Activated naive CD8-positive, alpha-beta T cell treated with anti-CD3 and anti-CD28 coated beads, Interleukin-2, amount 10 ng/mL, durations not matched to agents 7 days and 5 days (primary cell): ENCODE results near the gene HOXC6. TPM values are rescaled to one million over a fixed set of nuclear protein-coding genes. Genes with fewer than 3 reads are reported as not detected.

ENCODE experiments used
- ATAC-seq: fragments of 150-1000 bp; cut with Tn5 transposase; one replicate; pipeline ENCODE4 v1.10.0; 2021; ENCODE audit warnings: low read depth, moderate library complexity
- POLR2A ChIA-PET: fragments of 350-600 bp; sonication (Branson Sonifier 250); formaldehyde crosslinking; loops from one replicate; lab custom pipeline; 2021; ENCODE audit warnings: antibody characterized with exemption; lab: Charles Lee
- DNase-seq: peaks from one replicate; pipeline ENCODE4 v3.0.0; 2021
- H3K27ac Mint-ChIP-seq: one replicate; pipeline ENCODE4 v1.8.0; 2022; ENCODE audit warnings: mild to moderate bottlenecking, mixed read lengths
- H3K27me3 Mint-ChIP-seq: one replicate; pipeline ENCODE4 v1.8.0; 2022; ENCODE audit warnings: mild to moderate bottlenecking, moderate library complexity, mixed read lengths
- H3K36me3 Mint-ChIP-seq: one replicate; pipeline ENCODE4 v1.8.0; 2021; ENCODE audit warnings: mild to moderate bottlenecking, mixed read lengths
- H3K4me1 Mint-ChIP-seq: one replicate; pipeline ENCODE4 v1.8.0; 2021; ENCODE audit warnings: mixed read lengths
- H3K4me3 Mint-ChIP-seq: one replicate; pipeline ENCODE4 v1.8.0; 2022; ENCODE audit warnings: mild to moderate bottlenecking, moderate library complexity, mixed read lengths
- H3K9me3 Mint-ChIP-seq: one replicate; pipeline ENCODE4 v1.8.0; 2021; ENCODE audit warnings: mixed read lengths
- total RNA-seq, 2 experiments: library from RNA; stranded (reverse); gene quantifications; one replicate each; pipeline ENCODE4 v1.2.3, GENCODE V29; 2021

HOXC6 gene
- total RNA-seq, 2 experiments from 2014 or later = not detected

DNA sequence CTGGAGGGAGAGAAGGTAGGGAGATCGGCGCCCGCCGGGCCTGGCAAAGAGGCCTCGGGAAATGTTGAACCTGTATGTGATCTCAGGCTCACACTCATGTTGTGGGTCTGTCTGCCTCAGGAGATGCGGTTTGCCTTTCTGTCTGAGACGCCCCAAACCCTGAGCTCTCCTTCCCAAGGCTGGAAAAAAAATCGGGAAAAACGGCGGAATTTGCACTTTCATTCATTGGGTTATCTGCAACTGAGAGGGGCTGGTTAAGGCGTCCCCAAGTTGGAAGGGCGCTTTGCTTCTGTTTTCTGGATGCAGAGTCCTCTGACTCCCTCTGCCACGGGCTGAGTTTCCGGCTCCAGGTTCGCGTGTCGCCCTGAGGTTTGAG, 33.2 kb upstream of the HOXC6 start:
- Mint-ChIP-seq H3K4me1 (peaks cover 21% of the 10 kb centered on the region), H3K27me3 (peaks cover 100% of the 10 kb centered on the region), H3K36me3 (peaks cover 2% of the 10 kb centered on the region), H3K4me3 (peak overlapping the region; percentile 86), H3K27ac (no peak overlapping the region), H3K9me3 (no peaks in the 10 kb centered on the region)
- POLR2A ChIA-PET = no interaction called here
- no peak for DNase-seq
- ATAC-seq = peak; percentile 51

- peak; percentile 27 for ATAC-seq
- peak overlapping the region; percentile 86 for H3K4me3 Mint-ChIP-seq
- H3K27me3 Mint-ChIP-seq = peaks cover 100% of the 10 kb centered on the region
- no peak overlapping the region for H3K27ac Mint-ChIP-seq
- H3K9me3 Mint-ChIP-seq = no peaks in the 10 kb centered on the region
- DNase-seq = no peak
- H3K4me1 Mint-ChIP-seq = peaks cover 17% of the 10 kb centered on the region
- POLR2A ChIA-PET = no interaction called here
- peaks cover 2% of the 10 kb centered on the region for H3K36me3 Mint-ChIP-seq
Observed at GRCh38 chr12:53995378-53996239, 32.6 kb upstream of the HOXC6 start.

DNA sequence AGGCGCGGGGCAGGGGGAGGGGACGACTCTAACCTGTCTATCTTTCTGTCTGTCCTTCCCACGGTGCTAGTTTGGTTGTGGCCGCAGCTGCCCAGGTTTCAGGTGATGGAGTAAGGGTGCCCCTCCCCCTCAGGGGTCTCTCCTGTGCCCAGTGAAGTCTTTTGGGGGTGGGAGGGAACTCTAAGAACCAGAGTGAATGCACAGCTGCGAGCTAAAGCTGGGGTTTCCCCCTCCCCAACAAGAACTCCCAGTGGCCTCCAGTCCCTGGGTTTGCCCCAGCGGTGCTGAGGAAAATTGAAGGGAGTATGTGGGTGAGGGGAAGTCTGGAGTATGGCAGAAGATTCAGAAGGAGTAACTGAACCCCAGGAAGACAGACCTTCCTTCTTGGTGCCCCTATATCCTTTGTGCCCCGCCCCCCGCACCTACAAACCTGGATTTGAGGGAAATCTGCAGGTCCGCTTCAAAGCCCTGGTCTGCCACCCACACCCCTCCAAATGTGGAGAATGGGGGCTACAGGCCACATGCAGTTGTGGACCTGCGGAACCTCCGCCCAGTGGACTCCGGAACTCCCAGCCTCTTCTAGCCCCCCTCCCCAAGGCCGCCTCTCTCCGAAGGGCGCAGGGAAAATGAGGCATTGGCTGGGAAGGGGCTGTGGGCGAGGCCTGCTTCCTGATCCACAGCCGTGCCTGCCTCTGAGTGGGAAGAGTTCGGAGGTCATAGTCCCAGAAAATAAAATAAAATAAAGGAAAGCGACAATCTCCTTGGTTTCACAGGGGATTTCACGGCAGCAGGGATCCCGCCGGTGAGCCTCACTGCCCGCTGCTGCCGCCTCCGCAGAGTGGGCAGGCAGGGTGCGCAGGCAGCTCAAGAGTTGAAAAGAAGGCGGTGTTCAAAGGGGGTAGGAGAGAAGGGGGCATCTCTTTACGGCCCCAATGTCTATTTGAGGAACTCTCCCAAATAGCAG, 31.7 kb upstream of the HOXC6 start:
- Mint-ChIP-seq H3K4me1 (peaks cover 17% of the 10 kb centered on the region), H3K36me3 (peaks cover 2% of the 10 kb centered on the region), H3K27ac (no peak overlapping the region), H3K9me3 (no peaks in the 10 kb centered on the region), H3K4me3 (peak overlapping the region; percentile 86), H3K27me3 (peaks cover 100% of the 10 kb centered on the region)
- POLR2A ChIA-PET = no interaction called here
- DNase-seq (no peak), ATAC-seq (no peak)

DNA sequence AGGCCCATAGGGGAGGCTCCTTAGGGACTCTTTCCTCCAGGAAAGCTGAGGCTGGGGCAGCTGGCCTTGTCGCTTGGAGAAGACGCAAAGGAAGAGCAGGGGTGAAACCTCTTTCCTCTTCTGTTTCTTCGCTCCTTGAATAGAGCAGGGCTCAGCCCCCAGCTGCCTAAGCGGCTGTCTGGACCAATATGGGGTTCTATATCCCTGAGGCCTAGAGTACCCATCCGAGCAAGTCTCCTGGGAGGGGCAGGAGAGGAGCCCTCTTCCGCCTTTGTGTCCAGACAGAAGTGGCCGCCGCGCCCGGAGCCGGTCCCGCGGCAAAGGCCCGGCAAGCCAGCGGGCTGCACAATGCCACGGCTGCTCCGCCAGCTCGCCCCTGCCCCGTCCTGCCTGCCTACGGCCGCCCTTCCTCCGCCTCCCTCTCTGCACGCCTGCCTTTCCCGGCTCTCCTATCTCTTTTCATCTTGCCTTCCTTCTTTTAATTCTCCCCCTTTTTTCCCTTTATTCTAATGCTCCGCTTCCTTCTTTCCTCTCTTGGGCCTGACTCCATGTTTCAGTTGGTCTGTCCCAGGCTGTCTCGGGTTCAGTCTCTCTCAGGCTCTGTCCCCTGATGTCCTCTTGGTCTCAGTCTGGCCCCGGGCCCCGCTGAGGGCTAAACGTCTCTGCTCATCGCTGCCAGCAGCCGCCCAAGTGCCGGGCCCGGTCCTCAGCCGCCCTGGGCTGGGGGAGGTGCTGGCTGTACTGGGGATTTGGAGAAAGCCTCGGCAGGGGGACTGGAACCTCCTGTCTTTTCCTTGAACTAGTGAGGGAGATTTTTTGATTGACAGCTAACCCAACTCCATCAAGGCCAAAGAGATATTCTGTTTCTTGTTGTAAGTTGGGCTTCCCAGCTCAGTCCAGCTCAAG, 30.8 kb upstream of the HOXC6 start:
- POLR2A ChIA-PET = no interaction called here
- H3K9me3 Mint-ChIP-seq = no peaks in the 10 kb centered on the region
- DNase-seq (no peak), ATAC-seq (no peak)
- H3K4me3 Mint-ChIP-seq = peak overlapping the region; percentile 23
- H3K27ac Mint-ChIP-seq = no peak overlapping the region
- H3K36me3 Mint-ChIP-seq = peaks cover 2% of the 10 kb centered on the region
- peaks cover 18% of the 10 kb centered on the region for H3K4me1 Mint-ChIP-seq
- H3K27me3 Mint-ChIP-seq = peaks cover 100% of the 10 kb centered on the region

- peaks cover 20% of the 10 kb centered on the region for H3K4me1 Mint-ChIP-seq
Observed at GRCh38 chr12:53998110-53998899, 29.9 kb upstream of the HOXC6 start.

DNA sequence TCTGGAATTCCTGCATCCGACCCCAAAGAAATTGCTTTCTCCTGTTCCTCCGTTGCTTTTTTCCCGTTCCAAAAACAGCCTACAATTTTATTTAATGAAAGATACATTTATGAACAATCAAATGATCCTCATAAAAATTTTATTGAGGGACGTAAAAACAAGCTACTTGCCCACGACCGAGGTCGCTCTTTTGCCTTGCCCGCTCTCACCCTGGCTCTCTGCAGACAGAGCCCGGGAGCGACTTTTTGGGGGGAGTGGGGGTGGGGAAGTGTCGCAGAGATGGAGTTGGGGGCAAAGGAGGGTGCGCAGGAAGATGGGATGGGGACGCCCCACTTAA, 29.4 kb upstream of the HOXC6 start:
- Mint-ChIP-seq H3K36me3 (peaks cover 2% of the 10 kb centered on the region), H3K9me3 (no peaks in the 10 kb centered on the region), H3K27me3 (peaks cover 100% of the 10 kb centered on the region), H3K4me3 (no peak overlapping the region), H3K4me1 (peaks cover 19% of the 10 kb centered on the region), H3K27ac (no peak overlapping the region)
- ATAC-seq (no peak), DNase-seq (no peak)
- POLR2A ChIA-PET = no interaction called here

More at GRCh38 chr12:53998110-53998899, 29.9 kb upstream of the HOXC6 start:
- Mint-ChIP-seq H3K4me3 (no peak overlapping the region), H3K27ac (no peak overlapping the region), H3K9me3 (no peaks in the 10 kb centered on the region), H3K36me3 (peaks cover 2% of the 10 kb centered on the region), H3K27me3 (peaks cover 100% of the 10 kb centered on the region)
- ATAC-seq (no peak), DNase-seq (no peak)
- POLR2A ChIA-PET = no interaction called here

DNA sequence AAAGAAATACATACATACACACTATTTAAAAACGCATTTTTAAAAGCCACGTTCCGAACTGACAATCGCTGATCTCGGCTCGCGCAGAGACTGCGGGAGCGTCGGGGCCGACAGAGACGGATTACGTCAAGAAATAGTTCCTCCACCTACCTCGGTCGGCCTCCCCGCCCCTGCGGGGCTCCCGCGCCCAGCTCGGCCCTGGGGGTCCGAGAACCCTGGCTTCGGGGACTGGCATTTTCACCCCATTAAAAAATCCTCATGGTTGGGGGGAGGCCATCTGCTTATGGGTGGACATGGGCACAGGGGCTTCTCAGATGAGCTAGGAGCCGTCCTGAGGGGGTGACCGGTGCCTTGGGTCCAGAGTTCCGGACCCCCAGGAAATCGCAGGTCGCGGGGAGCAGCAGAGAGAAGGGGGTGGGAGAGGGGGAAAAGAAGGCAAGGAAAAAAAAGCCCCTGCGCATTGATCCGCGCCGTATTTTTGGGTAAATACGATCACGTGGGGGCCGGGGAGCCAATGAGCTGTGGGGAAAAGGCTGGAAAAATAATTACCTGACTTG, 28.6 kb upstream of the HOXC6 start:
- Mint-ChIP-seq H3K27ac (no peak overlapping the region), H3K4me3 (peak overlapping the region; percentile 25), H3K36me3 (peaks cover 2% of the 10 kb centered on the region), H3K27me3 (peaks cover 100% of the 10 kb centered on the region), H3K9me3 (no peaks in the 10 kb centered on the region), H3K4me1 (peaks cover 15% of the 10 kb centered on the region)
- ATAC-seq (no peak), DNase-seq (no peak)
- POLR2A ChIA-PET = interaction anchor here (0.6 to 1.6 kb wide), 2 partner anchors 18 to 895 kb away, joined by 4 read pairs; no protein-coding TSS in a partner anchor

- Mint-ChIP-seq H3K27me3 (peaks cover 99% of the 10 kb centered on the region), H3K27ac (no peak within 1 kb of the TSS), H3K4me3 (peak within 1 kb of the TSS; percentile 25), H3K4me1 (peaks cover 11% of the 10 kb centered on the region), H3K36me3 (peaks cover 2% of the 10 kb centered on the region), H3K9me3 (no peaks in the 10 kb centered on the region)
- DNase-seq (no peak), ATAC-seq (no peak)
- POLR2A ChIA-PET = interaction anchor here (0.6 to 1.6 kb wide), 3 partner anchors 17 to 896 kb away, joined by 3 to 4 read pairs (median 4); partner anchors contain the start of gene HOXC4
Observed at GRCh38 chr12:54000116-54001114, 27.8 kb upstream of the HOXC6 start, which contains the start of gene HOXC9. TSS of gene HOXC9 (plus strand) at chr12:54000161. CDS start at chr12:54000189, 28 bp downstream.

- Mint-ChIP-seq H3K36me3 (no peaks in the 10 kb centered on the region), H3K4me1 (peaks cover 9% of the 10 kb centered on the region), H3K27ac (no peak overlapping the region), H3K27me3 (peaks cover 99% of the 10 kb centered on the region), H3K4me3 (no peak overlapping the region), H3K9me3 (no peaks in the 10 kb centered on the region)
- ATAC-seq = no peak
- POLR2A ChIA-PET = interaction anchor here (1.6 kb wide), 1 partner anchor 16 kb away, joined by 4 read pairs; no protein-coding TSS in a partner anchor
- DNase-seq = no peak
Observed at GRCh38 chr12:54001283-54002187, 26.7 kb upstream of the HOXC6 start.

DNA sequence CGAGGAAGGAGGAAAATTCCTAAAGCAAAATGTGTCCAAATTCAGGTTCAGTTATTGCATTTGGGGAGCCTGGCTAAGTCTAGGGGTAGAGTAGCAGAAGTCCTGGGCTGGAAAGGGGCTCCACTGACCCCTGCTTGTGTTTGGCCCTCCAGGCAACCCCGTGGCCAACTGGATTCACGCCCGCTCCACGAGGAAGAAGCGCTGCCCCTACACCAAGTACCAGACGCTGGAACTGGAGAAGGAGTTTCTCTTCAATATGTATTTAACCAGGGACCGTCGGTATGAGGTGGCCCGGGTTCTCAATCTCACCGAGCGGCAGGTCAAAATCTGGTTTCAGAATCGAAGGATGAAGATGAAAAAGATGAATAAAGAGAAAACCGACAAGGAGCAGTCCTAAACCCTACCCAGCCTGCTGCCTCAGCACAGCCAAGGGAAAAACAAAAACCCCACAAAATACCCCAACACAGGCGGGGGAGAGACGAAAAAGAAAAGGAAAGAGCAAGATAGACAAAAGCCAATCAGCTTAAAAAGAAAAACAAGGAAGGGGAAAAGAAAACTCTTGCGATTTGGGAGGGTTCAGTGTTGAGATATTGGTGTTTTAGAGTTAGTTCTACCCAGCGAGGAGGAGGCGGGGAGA, 25.8 kb upstream of the HOXC6 start:
- no peaks in the 10 kb centered on the region for H3K9me3 Mint-ChIP-seq
- POLR2A ChIA-PET = no interaction called here

More for the DNA sequence above, 25.8 kb upstream of the HOXC6 start:
- Mint-ChIP-seq H3K4me1 (peaks cover 10% of the 10 kb centered on the region), H3K27me3 (peaks cover 99% of the 10 kb centered on the region), H3K27ac (peak overlapping the region; percentile 28), H3K36me3 (no peaks in the 10 kb centered on the region), H3K4me3 (no peak overlapping the region)
- ATAC-seq = no peak
- no peak for DNase-seq
